ENCODE measurements around the gene SULT1A2.
"Not testable (repeated sequence)": the region's sequence is repeated elsewhere in the genome, so short reads cannot be mapped to it uniquely, and the experiment has no call there.

The SULT1A2 gene

GRCh38 chr16:28607681-28608495 is 11.0 kb upstream of the SULT1A2 start:
- H3K27me3 ChIP-seq (ENCODE audit: control insufficient read depth, insufficient read depth, low read length): peaks cover 12% of the 10 kb centered on the region
- H3K4me2 ChIP-seq (ENCODE audit: low read length); H3K4me1 ChIP-seq (ENCODE audit: control insufficient read depth, insufficient read depth, low read length); H3K4me3 ChIP-seq (ENCODE audit: low read length); H3K36me3 ChIP-seq (ENCODE audit: insufficient read depth, low read length); H3K9me3 ChIP-seq (replicated peaks; ENCODE audit: low read length); H3K9ac ChIP-seq (ENCODE audit: low read depth, low read length): not testable (repeated sequence)

DNA sequence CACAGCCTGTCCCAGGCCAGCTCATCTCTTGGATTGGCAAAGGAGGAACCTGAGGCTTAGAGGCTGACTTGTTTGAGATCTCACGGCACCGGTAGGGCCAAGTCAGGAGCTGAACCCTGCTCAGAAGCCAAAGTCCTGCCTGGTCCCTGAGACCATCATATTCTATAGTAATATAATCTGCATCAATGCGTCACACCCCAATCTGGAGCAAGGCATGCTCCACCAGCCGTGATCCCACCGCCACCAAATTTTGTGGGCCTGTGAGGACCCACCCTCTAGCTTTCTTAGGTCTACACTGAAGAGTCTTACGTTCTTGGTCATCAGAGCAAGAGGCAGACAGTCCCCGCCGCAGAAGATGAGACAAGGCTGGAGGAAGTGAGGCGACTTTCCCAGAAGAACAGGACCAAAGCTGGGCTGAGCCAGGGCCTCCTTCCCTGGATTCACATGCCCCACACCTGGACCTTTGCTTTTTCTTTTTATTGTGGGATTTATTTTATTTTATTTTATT is 10.3 kb upstream of the SULT1A2 start:
- H3K9ac ChIP-seq (ENCODE audit: low read depth, low read length): no peak overlapping the region
- H3K9me3 ChIP-seq (replicated peaks; ENCODE audit: low read length): no peaks in the 10 kb centered on the region
- H3K4me1 ChIP-seq (ENCODE audit: control insufficient read depth, insufficient read depth, low read length): no peaks in the 10 kb centered on the region
- H3K4me2 ChIP-seq (ENCODE audit: low read length): no peak overlapping the region
- H3K27me3 ChIP-seq (ENCODE audit: control insufficient read depth, insufficient read depth, low read length): peaks cover 16% of the 10 kb centered on the region
- H3K4me3 ChIP-seq (ENCODE audit: low read length): no peak overlapping the region
- H3K36me3 ChIP-seq (ENCODE audit: insufficient read depth, low read length): no peaks in the 10 kb centered on the region

- Histone ChIP-seq H3K36me3 (ENCODE audit: insufficient read depth, low read length) (no peaks in the 10 kb centered on the region), H3K9ac (ENCODE audit: low read depth, low read length) (no peak overlapping the region), H3K4me2 (ENCODE audit: low read length) (no peak overlapping the region), H3K9me3 (replicated peaks; ENCODE audit: low read length) (no peaks in the 10 kb centered on the region), H3K27me3 (ENCODE audit: control insufficient read depth, insufficient read depth, low read length) (peaks cover 16% of the 10 kb centered on the region), H3K4me1 (ENCODE audit: control insufficient read depth, insufficient read depth, low read length) (no peaks in the 10 kb centered on the region), H3K4me3 (ENCODE audit: low read length) (no peak overlapping the region)
Measured at GRCh38 chr16:28606291-28607115, 9.7 kb upstream of the SULT1A2 start.

DNA sequence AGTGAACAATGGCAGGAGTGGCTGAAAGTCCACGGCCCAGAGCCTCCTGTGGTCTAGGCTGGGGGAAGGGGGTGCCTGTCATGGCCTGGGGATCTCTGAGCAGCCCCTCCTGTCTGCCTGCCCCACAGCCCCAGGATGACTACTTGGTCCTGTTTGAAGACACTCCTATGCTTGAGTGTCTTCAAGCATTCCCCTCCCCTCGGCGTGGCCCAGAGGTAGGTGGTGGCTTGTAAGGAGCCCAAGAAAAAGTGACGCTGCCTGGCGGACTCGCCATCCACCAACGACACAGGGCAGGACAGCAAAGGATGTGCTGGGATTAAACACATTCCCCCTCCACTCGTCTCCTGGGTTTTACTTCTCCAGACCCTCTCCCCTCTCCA is 7.3 kb upstream of the SULT1A2 start:
- H3K4me1 ChIP-seq (ENCODE audit: control insufficient read depth, insufficient read depth, low read length): no peaks in the 10 kb centered on the region

DNA sequence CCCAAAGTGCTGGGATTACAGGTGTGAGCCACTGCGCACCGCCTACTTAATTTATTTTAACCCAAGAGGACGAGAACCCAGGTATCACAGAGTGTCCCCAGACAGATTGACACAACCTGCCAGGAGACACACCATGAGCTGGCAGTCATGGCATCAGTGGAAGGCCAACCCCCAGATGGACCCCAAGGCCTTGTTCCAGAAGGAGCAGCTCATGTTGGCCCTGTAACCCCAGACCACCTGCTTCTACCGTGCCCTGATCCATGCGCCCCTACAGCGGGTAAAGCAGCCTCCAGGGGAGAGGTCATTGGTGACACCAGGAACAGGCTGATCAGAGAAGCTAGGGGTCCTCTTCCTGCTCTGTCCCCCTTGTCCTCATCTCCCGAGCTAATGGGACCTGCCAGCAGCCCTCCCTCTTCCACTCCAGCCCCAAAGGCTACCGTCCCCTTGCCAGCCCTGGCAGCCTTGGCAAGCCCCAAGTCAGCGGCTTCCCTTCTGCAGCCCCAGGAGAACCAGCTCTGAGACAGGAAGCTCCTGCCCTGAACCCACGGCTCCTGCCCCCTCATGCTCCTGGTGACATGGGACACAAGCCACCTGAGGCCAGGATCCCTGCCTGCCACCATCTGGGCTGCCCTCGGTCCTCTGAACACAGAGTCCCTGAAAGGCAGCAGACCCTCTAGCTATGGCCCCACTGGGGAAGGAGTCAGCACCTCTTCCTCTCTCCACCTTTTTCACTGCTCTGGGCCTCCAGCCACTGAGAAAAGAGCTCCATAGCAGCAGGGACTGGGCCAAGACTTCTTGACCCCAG is 6.7 kb upstream of the SULT1A2 start:
- Histone ChIP-seq H3K4me3 (ENCODE audit: low read length) (no peak overlapping the region), H3K27me3 (ENCODE audit: control insufficient read depth, insufficient read depth, low read length) (peaks cover 16% of the 10 kb centered on the region), H3K4me1 (ENCODE audit: control insufficient read depth, insufficient read depth, low read length) (no peaks in the 10 kb centered on the region), H3K4me2 (ENCODE audit: low read length) (no peak overlapping the region), H3K9ac (ENCODE audit: low read depth, low read length) (no peak overlapping the region), H3K9me3 (replicated peaks; ENCODE audit: low read length) (no peaks in the 10 kb centered on the region), H3K36me3 (ENCODE audit: insufficient read depth, low read length) (no peaks in the 10 kb centered on the region)

More for the DNA sequence above, 7.3 kb upstream of the SULT1A2 start:
- peaks cover 16% of the 10 kb centered on the region for H3K27me3 ChIP-seq (ENCODE audit: control insufficient read depth, insufficient read depth, low read length)
- H3K4me2 ChIP-seq (ENCODE audit: low read length): no peak overlapping the region
- H3K4me3 ChIP-seq (ENCODE audit: low read length): no peak overlapping the region
- H3K9me3 ChIP-seq (replicated peaks; ENCODE audit: low read length): no peaks in the 10 kb centered on the region
- H3K9ac ChIP-seq (ENCODE audit: low read depth, low read length): no peak overlapping the region
- H3K36me3 ChIP-seq (ENCODE audit: insufficient read depth, low read length): no peaks in the 10 kb centered on the region

DNA sequence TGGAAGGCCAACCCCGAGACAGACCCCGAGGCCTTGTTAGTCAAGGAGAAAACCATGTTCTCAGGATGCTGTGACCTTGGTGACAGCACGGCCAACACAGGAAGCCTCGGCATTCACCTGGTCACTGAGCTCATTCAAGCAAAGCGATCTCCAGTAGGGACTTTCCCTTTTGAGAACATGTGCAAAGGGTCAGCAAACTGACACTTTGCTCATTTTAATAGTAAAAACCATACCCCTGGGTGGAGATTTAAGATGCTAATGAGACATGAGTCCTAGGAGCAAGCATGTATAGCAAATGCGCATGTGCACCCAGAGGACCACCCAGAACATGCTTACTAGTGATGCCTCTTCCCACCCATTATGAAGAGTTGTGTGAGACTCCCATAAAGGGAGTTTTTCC is 5.7 kb upstream of the SULT1A2 start:
- Histone ChIP-seq H3K9ac (ENCODE audit: low read depth, low read length) (no peak overlapping the region), H3K4me2 (ENCODE audit: low read length) (no peak overlapping the region), H3K36me3 (ENCODE audit: insufficient read depth, low read length) (no peaks in the 10 kb centered on the region), H3K27me3 (ENCODE audit: control insufficient read depth, insufficient read depth, low read length) (peaks cover 20% of the 10 kb centered on the region), H3K4me1 (ENCODE audit: control insufficient read depth, insufficient read depth, low read length) (no peaks in the 10 kb centered on the region), H3K4me3 (ENCODE audit: low read length) (no peak overlapping the region), H3K9me3 (replicated peaks; ENCODE audit: low read length) (no peaks in the 10 kb centered on the region)

DNA sequence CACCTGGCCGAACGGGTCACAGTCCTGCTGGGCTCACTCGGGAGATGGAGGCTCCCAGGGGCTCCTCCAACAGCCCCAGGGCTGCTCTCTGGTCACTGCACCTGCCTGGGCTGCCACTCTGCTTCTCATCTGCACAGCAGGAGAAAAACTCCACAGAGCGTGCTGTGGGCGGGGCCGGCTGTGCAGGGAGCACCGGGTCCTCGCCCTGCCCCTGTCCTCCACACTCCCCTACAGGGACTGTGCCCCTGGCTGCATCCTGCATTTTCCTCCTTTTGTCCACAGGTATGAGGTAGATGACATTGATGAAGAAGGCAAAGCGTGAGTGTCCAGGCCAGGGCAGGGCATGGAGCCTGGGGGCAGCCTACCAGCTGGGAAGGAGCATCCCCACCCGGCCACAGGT is 5.2 kb upstream of the SULT1A2 start:
- not testable (repeated sequence) for H3K4me2 ChIP-seq (ENCODE audit: low read length); H3K36me3 ChIP-seq (ENCODE audit: insufficient read depth, low read length); H3K4me1 ChIP-seq (ENCODE audit: control insufficient read depth, insufficient read depth, low read length); H3K9me3 ChIP-seq (replicated peaks; ENCODE audit: low read length); H3K9ac ChIP-seq (ENCODE audit: low read depth, low read length); H3K4me3 ChIP-seq (ENCODE audit: low read length)
- peaks cover 22% of the 10 kb centered on the region for H3K27me3 ChIP-seq (ENCODE audit: control insufficient read depth, insufficient read depth, low read length)

DNA sequence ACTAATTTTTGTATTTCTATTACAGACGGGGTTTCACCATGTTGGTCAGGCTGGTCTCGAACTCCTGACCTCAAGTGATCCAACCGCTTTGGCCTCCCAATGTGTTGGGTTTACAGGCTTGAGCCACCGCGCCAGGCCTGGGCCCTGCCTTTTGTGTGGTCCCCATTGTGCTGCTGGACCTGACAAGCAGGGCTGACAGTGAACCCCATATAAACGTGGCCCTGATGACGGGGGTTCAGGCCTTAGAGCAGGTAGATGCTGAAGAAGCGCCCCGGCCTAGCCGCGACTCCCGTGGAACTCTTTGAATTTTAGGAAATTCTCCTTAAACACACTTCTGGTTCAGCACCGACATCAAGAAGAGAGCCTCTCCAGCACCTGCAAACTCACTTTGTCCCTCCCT is 4.7 kb upstream of the SULT1A2 start:
- peaks cover 22% of the 10 kb centered on the region for H3K27me3 ChIP-seq (ENCODE audit: control insufficient read depth, insufficient read depth, low read length)
- not testable (repeated sequence) for H3K36me3 ChIP-seq (ENCODE audit: insufficient read depth, low read length); H3K9ac ChIP-seq (ENCODE audit: low read depth, low read length); H3K4me2 ChIP-seq (ENCODE audit: low read length); H3K9me3 ChIP-seq (replicated peaks; ENCODE audit: low read length); H3K4me3 ChIP-seq (ENCODE audit: low read length); H3K4me1 ChIP-seq (ENCODE audit: control insufficient read depth, insufficient read depth, low read length)

- H3K36me3 ChIP-seq (ENCODE audit: insufficient read depth, low read length); H3K4me1 ChIP-seq (ENCODE audit: control insufficient read depth, insufficient read depth, low read length); H3K9ac ChIP-seq (ENCODE audit: low read depth, low read length); H3K4me3 ChIP-seq (ENCODE audit: low read length); H3K9me3 ChIP-seq (replicated peaks; ENCODE audit: low read length); H3K4me2 ChIP-seq (ENCODE audit: low read length): not testable (repeated sequence)
- peaks cover 22% of the 10 kb centered on the region for H3K27me3 ChIP-seq (ENCODE audit: control insufficient read depth, insufficient read depth, low read length)
Measured at GRCh38 chr16:28600965-28601364, 4.1 kb upstream of the SULT1A2 start.

DNA sequence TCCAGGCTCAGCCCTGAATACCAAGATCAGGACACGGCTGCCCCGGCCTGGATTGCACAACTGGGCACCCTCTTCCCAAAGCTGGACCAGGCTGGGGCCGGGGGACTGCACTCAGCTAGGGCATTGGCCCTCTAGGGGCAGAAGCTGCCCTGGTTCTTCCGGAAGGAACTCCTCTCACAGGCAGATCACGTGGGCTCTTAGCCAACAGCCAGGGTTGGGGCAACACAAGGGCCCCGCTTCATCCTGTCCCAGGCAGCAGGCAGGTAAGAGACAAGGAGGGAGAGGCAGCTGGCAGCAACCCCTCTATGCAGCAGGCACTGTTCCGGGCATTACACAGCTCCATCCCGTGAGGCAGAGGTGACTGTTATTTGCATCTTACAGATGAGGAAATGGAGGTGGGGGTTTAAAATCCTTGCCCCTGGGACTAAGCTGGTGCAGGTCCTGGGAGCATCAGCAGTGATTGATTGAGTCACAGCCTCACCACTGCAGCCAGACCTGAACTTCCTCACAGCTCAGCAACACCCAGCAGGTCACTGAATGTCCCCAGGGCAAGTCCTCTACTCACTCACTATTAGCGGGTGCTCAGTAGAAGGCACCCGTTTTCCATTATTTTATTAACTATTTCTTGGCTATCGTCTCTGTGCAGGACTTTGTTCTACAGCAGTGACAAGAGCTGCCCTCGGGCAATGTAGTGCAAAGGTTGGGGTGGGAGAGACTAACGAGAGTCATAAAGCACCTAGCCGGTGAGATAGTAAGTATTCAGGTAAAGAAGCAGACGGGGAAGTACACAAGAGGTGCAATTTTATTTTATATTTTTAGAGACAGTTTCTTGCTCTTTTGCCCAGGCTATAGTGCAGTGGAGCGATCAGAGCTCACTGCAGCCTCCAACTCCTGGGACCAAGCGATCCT is 2.8 kb upstream of the SULT1A2 start:
- not testable (repeated sequence) for H3K4me1 ChIP-seq (ENCODE audit: control insufficient read depth, insufficient read depth, low read length); H3K4me3 ChIP-seq (ENCODE audit: low read length); H3K9me3 ChIP-seq (replicated peaks; ENCODE audit: low read length); H3K4me2 ChIP-seq (ENCODE audit: low read length); H3K9ac ChIP-seq (ENCODE audit: low read depth, low read length); H3K36me3 ChIP-seq (ENCODE audit: insufficient read depth, low read length)
- peaks cover 22% of the 10 kb centered on the region for H3K27me3 ChIP-seq (ENCODE audit: control insufficient read depth, insufficient read depth, low read length)
